SK-N-MC (cell line): ENCODE results near the gene MEOX1.

Source experiments
- EZH2 ChIP-seq: fragments of 200-600 bp; sonication (generic); IDR thresholded peaks from one replicate; pipeline ENCODE4 v1.6.1; 2017; ENCODE audit warnings: antibody characterized with exemption
- POLR2AphosphoS5 ChIP-seq: IDR thresholded peaks from 2 replicates; pipeline ENCODE4 v1.6.1; 2012; ENCODE audit warnings: mild to moderate bottlenecking, low read depth, low read length, borderline replicate concordance

DNA sequence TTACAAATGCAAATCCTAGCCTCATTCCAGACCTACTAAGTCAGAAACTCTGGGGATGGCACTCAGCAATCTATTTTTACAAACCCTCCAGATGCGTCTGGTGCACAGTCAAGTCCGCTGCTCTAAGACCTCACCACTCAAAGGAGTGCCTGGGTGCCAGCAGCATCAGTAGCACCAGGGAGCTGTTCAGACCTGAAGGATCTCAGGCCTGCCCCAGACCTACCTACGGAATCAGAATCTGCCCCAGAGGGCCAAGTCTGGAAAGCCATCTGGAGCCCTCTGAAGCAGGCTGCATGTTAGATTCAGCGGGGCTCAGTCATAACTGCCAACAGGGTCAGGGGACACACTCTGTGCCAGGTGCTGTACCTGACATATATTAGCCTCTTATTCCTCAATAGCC, 17.6 kb downstream of the MEOX1 start:
- no peak for TF ChIP-seq EZH2
- no peak for TF ChIP-seq POLR2AphosphoS5
